Lower lobe of right lung (tissue), 2 donors: ENCODE results near the gene REXO4. TPM values are rescaled to one million over a fixed set of nuclear protein-coding genes. Genes with fewer than 3 reads are reported as not detected.
A peak's percentile ranks its signal among the peaks of the same experiment; 100 is the strongest.
"Not testable (repeated sequence)": the region's sequence is repeated elsewhere in the genome, so short reads cannot be mapped to it uniquely, and the experiment has no call there.

ENCODE experiments used
- ATAC-seq, 2 donors: fragments of 200-7000 bp; cut with Tn5 transposase; one replicate each; pipeline ENCODE4 v1.9.1; 2020 to 2022; ENCODE audit warnings: mild to moderate bottlenecking in 2 of 2, moderate library complexity in 2 of 2
- DNase-seq: peaks from one replicate; pipeline ENCODE4 v3.0.0-alpha.2; 2020
- H3K27ac ChIP-seq: fragments of 200-600 bp; one replicate; pipeline ENCODE4 v1.8.0; 2022
- H3K27me3 ChIP-seq: fragments of 200-600 bp; one replicate; pipeline ENCODE4 v1.8.0; 2022; ENCODE audit warnings: low read depth
- H3K36me3 ChIP-seq: fragments of 200-600 bp; one replicate; pipeline ENCODE4 v1.8.0; 2022; ENCODE audit warnings: mild to moderate bottlenecking
- H3K4me1 ChIP-seq: fragments of 200-600 bp; one replicate; pipeline ENCODE4 v1.8.0; 2022
- H3K4me3 ChIP-seq: fragments of 200-600 bp; one replicate; pipeline ENCODE4 v1.8.0; 2022; ENCODE audit warnings: mild to moderate bottlenecking
- H3K9me3 ChIP-seq: fragments of 200-600 bp; one replicate; pipeline ENCODE4 v1.8.0; 2022
- intact Hi-C: fragments of 100-400 bp; cut with DNase I; formaldehyde crosslinking; loops from one replicate; pipeline ENCODE4 v1.11.0; 2022
- total RNA-seq: library from RNA; stranded (reverse); fragmentation: NEBNext Ultra II Directional; extraction: Animal tissue kit (Norgen Biotek cat#: 25700); gene quantifications from one replicate; pipeline ENCODE4 v1.2.1, GENCODE V29; 2021
- TF ChIP-seq, protein P1 (sequence below): fragments of 200-600 bp; IDR thresholded peaks from one replicate; pipeline ENCODE4 v1.8.0; 2022; ENCODE audit warnings: antibody characterized with exemption, mild to moderate bottlenecking
- donor health status: DM: no; HTN: yes; CAD: no; lungs with severe emphysema.

REXO4 gene
- total RNA-seq, 1 donor from 2014 or later = 20.9 TPM

DNA sequence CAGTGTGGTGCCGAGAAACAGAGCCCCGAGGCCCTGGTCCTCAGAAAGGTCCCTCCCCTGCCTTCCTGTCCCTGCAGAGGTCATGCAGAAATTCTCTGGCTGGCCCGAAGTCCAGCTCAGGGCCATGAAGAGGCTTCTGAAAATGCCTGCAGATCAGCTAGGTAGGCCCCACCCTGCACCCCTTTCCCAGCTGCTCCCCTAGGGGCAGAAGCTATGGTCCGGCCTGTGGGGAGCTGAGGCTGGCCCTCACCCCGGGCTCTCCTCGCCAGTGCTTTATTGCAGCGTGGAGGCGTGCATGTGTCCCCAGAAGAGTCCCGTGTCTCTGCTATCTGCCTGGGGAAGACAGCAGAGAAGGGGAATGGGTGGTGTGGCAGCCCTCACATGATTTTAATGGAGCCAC, 19.9 kb downstream of the REXO4 start:
- H3K27me3 ChIP-seq = peaks cover 9% of the 10 kb centered on the region
- H3K9me3 ChIP-seq = no peaks in the 10 kb centered on the region
- H3K36me3 ChIP-seq = no peaks in the 10 kb centered on the region
- no peak overlapping the region for H3K4me3 ChIP-seq
- intact Hi-C loops = no loop called here
- no peak for DNase-seq
- H3K27ac ChIP-seq = no peak overlapping the region
- no peak for ATAC-seq
- H3K4me1 ChIP-seq = no peaks in the 10 kb centered on the region
- TF ChIP-seq, protein P1, sequence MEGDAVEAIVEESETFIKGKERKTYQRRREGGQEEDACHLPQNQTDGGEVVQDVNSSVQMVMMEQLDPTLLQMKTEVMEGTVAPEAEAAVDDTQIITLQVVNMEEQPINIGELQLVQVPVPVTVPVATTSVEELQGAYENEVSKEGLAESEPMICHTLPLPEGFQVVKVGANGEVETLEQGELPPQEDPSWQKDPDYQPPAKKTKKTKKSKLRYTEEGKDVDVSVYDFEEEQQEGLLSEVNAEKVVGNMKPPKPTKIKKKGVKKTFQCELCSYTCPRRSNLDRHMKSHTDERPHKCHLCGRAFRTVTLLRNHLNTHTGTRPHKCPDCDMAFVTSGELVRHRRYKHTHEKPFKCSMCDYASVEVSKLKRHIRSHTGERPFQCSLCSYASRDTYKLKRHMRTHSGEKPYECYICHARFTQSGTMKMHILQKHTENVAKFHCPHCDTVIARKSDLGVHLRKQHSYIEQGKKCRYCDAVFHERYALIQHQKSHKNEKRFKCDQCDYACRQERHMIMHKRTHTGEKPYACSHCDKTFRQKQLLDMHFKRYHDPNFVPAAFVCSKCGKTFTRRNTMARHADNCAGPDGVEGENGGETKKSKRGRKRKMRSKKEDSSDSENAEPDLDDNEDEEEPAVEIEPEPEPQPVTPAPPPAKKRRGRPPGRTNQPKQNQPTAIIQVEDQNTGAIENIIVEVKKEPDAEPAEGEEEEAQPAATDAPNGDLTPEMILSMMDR = no peak

DNA sequence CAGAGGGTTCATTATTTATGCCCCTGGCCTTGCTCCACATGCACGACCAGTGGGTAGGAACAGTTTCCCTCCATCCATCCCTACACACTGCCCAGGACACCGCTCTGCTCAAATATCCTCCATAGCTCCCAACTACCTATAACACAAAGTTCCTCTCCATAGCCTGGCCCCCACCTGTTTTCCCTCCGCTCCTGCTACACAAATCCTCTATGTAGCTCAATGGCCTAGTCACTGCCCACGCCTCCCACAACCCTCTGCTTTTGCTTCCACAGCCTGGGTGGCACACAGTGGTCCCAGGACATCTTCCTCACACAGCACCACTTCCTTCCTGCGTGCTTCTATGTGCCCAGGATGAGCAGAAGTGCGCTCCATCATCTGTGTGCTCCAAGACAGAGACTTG, 20.4 kb downstream of the REXO4 start:
- intact Hi-C loops = no loop called here
- H3K9me3 ChIP-seq = no peaks in the 10 kb centered on the region
- TF ChIP-seq, protein P1 = no peak
- peaks cover 9% of the 10 kb centered on the region for H3K27me3 ChIP-seq
- ATAC-seq (no peak), DNase-seq (no peak)
- H3K4me1 ChIP-seq = no peaks in the 10 kb centered on the region
- H3K27ac ChIP-seq = no peak overlapping the region
- H3K36me3 ChIP-seq = no peaks in the 10 kb centered on the region
- no peak overlapping the region for H3K4me3 ChIP-seq

DNA sequence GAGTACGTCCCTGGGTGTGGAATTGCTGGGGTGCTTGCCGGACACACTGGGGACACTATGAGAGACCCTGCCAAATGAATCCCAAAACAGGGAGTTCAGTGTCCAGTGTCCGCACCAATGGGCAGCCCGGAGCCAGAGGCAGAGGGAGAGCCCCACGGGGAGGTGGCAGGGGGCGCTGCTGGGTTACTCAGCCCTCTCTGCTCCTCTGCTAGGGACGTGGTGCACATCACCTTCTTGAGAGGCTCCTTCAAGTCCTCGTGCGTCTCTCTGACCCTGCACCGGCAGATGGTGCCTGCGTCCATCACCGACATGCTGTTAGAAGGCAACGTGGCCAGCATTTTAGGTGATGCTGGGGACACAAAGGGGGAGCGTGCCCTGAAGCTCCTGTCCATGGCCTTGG, 20.9 kb downstream of the REXO4 start:
- Histone ChIP-seq H3K27me3 (peaks cover 9% of the 10 kb centered on the region), H3K9me3 (no peaks in the 10 kb centered on the region), H3K4me3 (no peak overlapping the region), H3K4me1 (no peaks in the 10 kb centered on the region), H3K27ac (no peak overlapping the region), H3K36me3 (no peaks in the 10 kb centered on the region)
- TF ChIP-seq, protein P1 = peak; percentile 20
- DNase-seq (no peak), ATAC-seq (no peak)
- intact Hi-C loops = no loop called here

GRCh38 chr9:133394687-133395271, 23.0 kb downstream of the REXO4 start:
- no peak for DNase-seq
- Histone ChIP-seq H3K27ac (no peak overlapping the region), H3K9me3 (no peaks in the 10 kb centered on the region), H3K27me3 (peaks cover 9% of the 10 kb centered on the region), H3K4me3 (no peak overlapping the region), H3K36me3 (no peaks in the 10 kb centered on the region), H3K4me1 (no peaks in the 10 kb centered on the region)
- ATAC-seq = no peak
- intact Hi-C loops = no loop called here
- TF ChIP-seq, protein P1 = no peak

GRCh38 chr9:133393399-133393798, 24.4 kb downstream of the REXO4 start:
- H3K4me3 ChIP-seq = no peak overlapping the region
- peaks cover 9% of the 10 kb centered on the region for H3K27me3 ChIP-seq
- no peak for DNase-seq
- H3K4me1 ChIP-seq = no peaks in the 10 kb centered on the region
- no peak overlapping the region for H3K27ac ChIP-seq
- H3K36me3 ChIP-seq = no peaks in the 10 kb centered on the region
- no peak for ATAC-seq
- intact Hi-C loops = no loop called here
- TF ChIP-seq, protein P1 = no peak
- H3K9me3 ChIP-seq = no peaks in the 10 kb centered on the region

GRCh38 chr9:133392308-133392707, 25.5 kb downstream of the REXO4 start:
- intact Hi-C loops = not testable (repeated sequence)

GRCh38 chr9:133391449-133391848, 26.4 kb downstream of the REXO4 start:
- ATAC-seq = peak; percentile 32 to 43
- H3K4me1 ChIP-seq, DNase-seq, intact Hi-C loops, H3K4me3 ChIP-seq, H3K36me3 ChIP-seq, H3K27me3 ChIP-seq, H3K9me3 ChIP-seq, H3K27ac ChIP-seq: not testable (repeated sequence)

More at GRCh38 chr9:133392308-133392707, 25.5 kb downstream of the REXO4 start:
- DNase-seq, H3K4me1 ChIP-seq, H3K36me3 ChIP-seq, H3K27ac ChIP-seq, H3K9me3 ChIP-seq, H3K27me3 ChIP-seq, H3K4me3 ChIP-seq, ATAC-seq: not testable (repeated sequence)
